SK-N-SH treated with all-trans-retinoic acid at 6 μM for 48 hours (cell line): ENCODE data around the gene FAM234A.

ENCODE experiments used
- ARNTL ChIP-seq: fragments of 450-650 bp; formaldehyde crosslinking; IDR thresholded peaks from 2 replicates; pipeline ENCODE4 v1.5.0; 2020; ENCODE audit warnings: low read depth, mild to moderate bottlenecking, moderate library complexity, borderline replicate concordance
- CSDC2 ChIP-seq: fragments of 250-450 bp; sonication (Bioruptor Pico); IDR thresholded peaks from 2 replicates; pipeline ENCODE4 v1.5.0; 2020; ENCODE audit warnings: mild to moderate bottlenecking, moderate library complexity
- ISL1 ChIP-seq: fragments of 250-450 bp; sonication (Bioruptor Pico); IDR thresholded peaks from 2 replicates; pipeline ENCODE4 v2.1.2; 2022; ENCODE audit warnings: mild to moderate bottlenecking, moderate library complexity
- RARB ChIP-seq: fragments of 250-450 bp; sonication (Bioruptor Pico); IDR thresholded peaks from 2 replicates; pipeline ENCODE4 v1.8.0; 2021; ENCODE audit warnings: mild to moderate bottlenecking, moderate library complexity
- SNAI2 ChIP-seq: fragments of 250-450 bp; sonication (Bioruptor Pico); IDR thresholded peaks from 2 replicates; pipeline ENCODE4 v1.5.0; 2020; ENCODE audit warnings: mild to moderate bottlenecking, moderate library complexity
- ZFP30 ChIP-seq: fragments of 450-650 bp; formaldehyde crosslinking; IDR thresholded peaks from 2 replicates; pipeline ENCODE4 v1.5.0; 2022; ENCODE audit warnings: mild to moderate bottlenecking, moderate library complexity
- ZNF8 ChIP-seq: fragments of 450-650 bp; formaldehyde crosslinking; IDR thresholded peaks from 2 replicates; pipeline ENCODE4 v1.5.0; 2020; ENCODE audit warnings: mild to moderate bottlenecking, moderate library complexity
- TF ChIP-seq, protein P1 (sequence below): fragments of 250-450 bp; sonication (Bioruptor Pico); IDR thresholded peaks from 2 replicates; pipeline ENCODE4 v1.5.1; 2020; ENCODE audit warnings: low read depth, mild to moderate bottlenecking, moderate library complexity
- TF ChIP-seq, protein P2 (sequence below): fragments of 250-450 bp; sonication (Bioruptor Pico); IDR thresholded peaks from 2 replicates; pipeline ENCODE4 v1.8.0; 2020; ENCODE audit warnings: mild to moderate bottlenecking, moderate library complexity, borderline replicate concordance
- TF ChIP-seq, protein P3 (sequence below): fragments of 250-450 bp; sonication (Bioruptor Pico); IDR thresholded peaks from 2 replicates; pipeline ENCODE4 v1.5.1; 2021; ENCODE audit warnings: mild to moderate bottlenecking, moderate library complexity

DNA sequence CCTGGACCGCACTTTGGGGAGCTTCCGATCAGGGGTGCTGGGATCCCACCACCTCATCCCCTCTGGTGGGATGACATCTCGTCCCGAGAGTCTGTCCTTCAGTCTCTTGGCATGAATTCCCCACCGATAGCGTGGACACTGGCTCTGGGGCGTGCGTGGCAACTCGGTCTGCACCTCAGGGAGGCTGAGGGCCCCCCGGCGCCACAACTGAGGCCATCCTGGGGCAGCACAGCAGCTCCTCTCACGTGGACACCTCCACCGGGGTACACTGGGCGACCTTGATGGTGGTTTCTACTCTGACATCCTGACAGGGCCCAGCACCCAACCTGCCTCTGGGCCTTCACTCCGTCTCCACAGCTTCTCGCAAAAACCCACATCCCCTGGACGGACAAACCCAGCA, 56.9 kb downstream of the FAM234A start:
- no peak for TF ChIP-seq RARB (CRISPR knock-in tag)
- TF ChIP-seq, protein P1, sequence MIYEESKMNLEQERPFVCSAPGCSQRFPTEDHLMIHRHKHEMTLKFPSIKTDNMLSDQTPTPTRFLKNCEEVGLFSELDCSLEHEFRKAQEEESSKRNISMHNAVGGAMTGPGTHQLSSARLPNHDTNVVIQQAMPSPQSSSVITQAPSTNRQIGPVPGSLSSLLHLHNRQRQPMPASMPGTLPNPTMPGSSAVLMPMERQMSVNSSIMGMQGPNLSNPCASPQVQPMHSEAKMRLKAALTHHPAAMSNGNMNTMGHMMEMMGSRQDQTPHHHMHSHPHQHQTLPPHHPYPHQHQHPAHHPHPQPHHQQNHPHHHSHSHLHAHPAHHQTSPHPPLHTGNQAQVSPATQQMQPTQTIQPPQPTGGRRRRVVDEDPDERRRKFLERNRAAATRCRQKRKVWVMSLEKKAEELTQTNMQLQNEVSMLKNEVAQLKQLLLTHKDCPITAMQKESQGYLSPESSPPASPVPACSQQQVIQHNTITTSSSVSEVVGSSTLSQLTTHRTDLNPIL (CRISPR knock-in tag) = no peak
- no peak for TF ChIP-seq ZNF8
- no peak for TF ChIP-seq CSDC2 (CRISPR knock-in tag)
- TF ChIP-seq, protein P2, sequence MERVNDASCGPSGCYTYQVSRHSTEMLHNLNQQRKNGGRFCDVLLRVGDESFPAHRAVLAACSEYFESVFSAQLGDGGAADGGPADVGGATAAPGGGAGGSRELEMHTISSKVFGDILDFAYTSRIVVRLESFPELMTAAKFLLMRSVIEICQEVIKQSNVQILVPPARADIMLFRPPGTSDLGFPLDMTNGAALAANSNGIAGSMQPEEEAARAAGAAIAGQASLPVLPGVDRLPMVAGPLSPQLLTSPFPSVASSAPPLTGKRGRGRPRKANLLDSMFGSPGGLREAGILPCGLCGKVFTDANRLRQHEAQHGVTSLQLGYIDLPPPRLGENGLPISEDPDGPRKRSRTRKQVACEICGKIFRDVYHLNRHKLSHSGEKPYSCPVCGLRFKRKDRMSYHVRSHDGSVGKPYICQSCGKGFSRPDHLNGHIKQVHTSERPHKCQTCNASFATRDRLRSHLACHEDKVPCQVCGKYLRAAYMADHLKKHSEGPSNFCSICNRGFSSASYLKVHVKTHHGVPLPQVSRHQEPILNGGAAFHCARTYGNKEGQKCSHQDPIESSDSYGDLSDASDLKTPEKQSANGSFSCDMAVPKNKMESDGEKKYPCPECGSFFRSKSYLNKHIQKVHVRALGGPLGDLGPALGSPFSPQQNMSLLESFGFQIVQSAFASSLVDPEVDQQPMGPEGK (CRISPR knock-in tag) = no peak
- TF ChIP-seq ZFP30 = no peak
- TF ChIP-seq ARNTL (CRISPR knock-in tag) = no peak
- TF ChIP-seq, protein P3, sequence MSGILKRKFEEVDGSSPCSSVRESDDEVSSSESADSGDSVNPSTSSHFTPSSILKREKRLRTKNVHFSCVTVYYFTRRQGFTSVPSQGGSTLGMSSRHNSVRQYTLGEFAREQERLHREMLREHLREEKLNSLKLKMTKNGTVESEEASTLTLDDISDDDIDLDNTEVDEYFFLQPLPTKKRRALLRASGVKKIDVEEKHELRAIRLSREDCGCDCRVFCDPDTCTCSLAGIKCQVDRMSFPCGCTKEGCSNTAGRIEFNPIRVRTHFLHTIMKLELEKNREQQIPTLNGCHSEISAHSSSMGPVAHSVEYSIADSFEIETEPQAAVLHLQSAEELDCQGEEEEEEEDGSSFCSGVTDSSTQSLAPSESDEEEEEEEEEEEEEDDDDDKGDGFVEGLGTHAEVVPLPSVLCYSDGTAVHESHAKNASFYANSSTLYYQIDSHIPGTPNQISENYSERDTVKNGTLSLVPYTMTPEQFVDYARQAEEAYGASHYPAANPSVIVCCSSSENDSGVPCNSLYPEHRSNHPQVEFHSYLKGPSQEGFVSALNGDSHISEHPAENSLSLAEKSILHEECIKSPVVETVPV (CRISPR knock-in tag) = no peak
- no peak for TF ChIP-seq SNAI2
- TF ChIP-seq ISL1 (CRISPR knock-in tag) = no peak
